ENCODE results near the gene TMEM207.

DNA sequence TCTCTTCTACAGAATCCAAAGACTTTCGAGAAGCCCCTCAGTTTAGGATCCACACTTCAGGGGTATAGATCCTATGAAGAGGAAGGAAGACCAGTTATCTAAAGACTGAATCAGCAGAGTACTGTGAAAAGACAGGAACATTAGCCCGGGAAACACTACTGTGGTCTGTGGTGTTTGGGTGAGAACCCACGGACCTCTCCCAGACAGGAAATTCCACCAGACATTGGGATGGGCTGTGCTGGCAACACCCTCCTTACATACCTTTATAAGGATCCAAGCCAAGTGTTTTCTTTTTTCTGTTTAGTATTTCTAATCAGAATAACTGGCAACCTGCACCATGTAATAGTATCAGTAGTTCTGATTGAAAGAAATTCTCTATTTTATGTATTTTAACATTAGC is 14.1 kb downstream of the TMEM207 start:
- TF ChIP-seq, protein P1, sequence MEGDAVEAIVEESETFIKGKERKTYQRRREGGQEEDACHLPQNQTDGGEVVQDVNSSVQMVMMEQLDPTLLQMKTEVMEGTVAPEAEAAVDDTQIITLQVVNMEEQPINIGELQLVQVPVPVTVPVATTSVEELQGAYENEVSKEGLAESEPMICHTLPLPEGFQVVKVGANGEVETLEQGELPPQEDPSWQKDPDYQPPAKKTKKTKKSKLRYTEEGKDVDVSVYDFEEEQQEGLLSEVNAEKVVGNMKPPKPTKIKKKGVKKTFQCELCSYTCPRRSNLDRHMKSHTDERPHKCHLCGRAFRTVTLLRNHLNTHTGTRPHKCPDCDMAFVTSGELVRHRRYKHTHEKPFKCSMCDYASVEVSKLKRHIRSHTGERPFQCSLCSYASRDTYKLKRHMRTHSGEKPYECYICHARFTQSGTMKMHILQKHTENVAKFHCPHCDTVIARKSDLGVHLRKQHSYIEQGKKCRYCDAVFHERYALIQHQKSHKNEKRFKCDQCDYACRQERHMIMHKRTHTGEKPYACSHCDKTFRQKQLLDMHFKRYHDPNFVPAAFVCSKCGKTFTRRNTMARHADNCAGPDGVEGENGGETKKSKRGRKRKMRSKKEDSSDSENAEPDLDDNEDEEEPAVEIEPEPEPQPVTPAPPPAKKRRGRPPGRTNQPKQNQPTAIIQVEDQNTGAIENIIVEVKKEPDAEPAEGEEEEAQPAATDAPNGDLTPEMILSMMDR (IDR thresholded peaks at IDR 0.05): no peak
- no peak for TF ChIP-seq POLR2A (IDR thresholded peaks at IDR 0.05)
